ENCODE results near the gene MSANTD2. TPM values are rescaled to one million over a fixed set of nuclear protein-coding genes. Genes with fewer than 3 reads are reported as not detected.

Gene MSANTD2
- polyA plus RNA-seq, 2 donors = 3.8 to 9.3 TPM

Other genes with a start within 250 kb of the MSANTD2 start
- gene OR8A1, start 230.4 kb downstream of the MSANTD2 start, polyA plus RNA-seq = not detected
- not detected for gene PANX3, start 189.0 kb downstream of the MSANTD2 start, polyA plus RNA-seq
- 10 to 100 TPM; 16.5 to 16.9 TPM for gene TBRG1, start 177.5 kb downstream of the MSANTD2 start, polyA plus RNA-seq
- gene SIAE, start 126.7 kb downstream of the MSANTD2 start, polyA plus RNA-seq = 10 to 100 TPM in 1 of 2 donors, 1 to 10 TPM in 1; 9.0 to 11.6 TPM
- 1 to 10 TPM; 7.1 to 7.8 TPM for gene SPA17, start 126.5 kb downstream of the MSANTD2 start, polyA plus RNA-seq
- gene NRGN, start 60.5 kb downstream of the MSANTD2 start, polyA plus RNA-seq = 1 to 10 TPM; 1.6 to 3.1 TPM
- gene VSIG2, start 48.2 kb downstream of the MSANTD2 start, polyA plus RNA-seq = 10 to 100 TPM in 1 of 2 donors, 1 to 10 TPM in 1; 9.7 to 51.4 TPM
- gene ESAM, start 38.1 kb downstream of the MSANTD2 start, polyA plus RNA-seq = 10 to 100 TPM; 16.8 to 34.1 TPM
- 10 to 100 TPM in 1 of 2 donors, 1 to 10 TPM in 1; 8.6 to 20.6 TPM for gene ROBO3, start 65.0 kb upstream of the MSANTD2 start, polyA plus RNA-seq
- gene ROBO4, start 97.5 kb upstream of the MSANTD2 start, polyA plus RNA-seq = 1 to 10 TPM; 3.2 TPM
- gene HEPN1, start 118.8 kb upstream of the MSANTD2 start, polyA plus RNA-seq = not detected
- under 1 TPM; 0.02 TPM for gene HEPACAM, start 135.6 kb upstream of the MSANTD2 start, polyA plus RNA-seq
- gene CCDC15, start 153.8 kb upstream of the MSANTD2 start, polyA plus RNA-seq = under 1 TPM; 0.69 to 0.87 TPM

Data from esophagus (tissue), 2 donors.